ENCODE measurements around the gene PAXIP1. TPM values are rescaled to one million over a fixed set of nuclear protein-coding genes. Genes with fewer than 3 reads are reported as not detected.
A peak's percentile ranks its signal among the peaks of the same experiment; 100 is the strongest.
"Not testable (repeated sequence)": the region's sequence is repeated elsewhere in the genome, so short reads cannot be mapped to it uniquely, and the experiment has no call there.

Gene PAXIP1
- total and polyA plus RNA-seq, 10 of the 15 experiments (the other 5 are each of a cell fraction or from before 2014, with no cell fraction given), result 7.3 to 27.2 (median 18.1) TPM

GRCh38 chr7:154937837-154938236, 65.1 kb downstream of the PAXIP1 start:
- no peak overlapping the region for H3K4me2 ChIP-seq (ENCODE audit: control insufficient read depth, insufficient read depth)
- in situ Hi-C loops (cut with MboI), result no loop called here
- H3K9ac ChIP-seq (ENCODE audit: control insufficient read depth, insufficient read depth, low read length), result no peak overlapping the region
- ATAC-seq, result no peak
- no peaks in the 10 kb centered on the region for H4K20me1 ChIP-seq (ENCODE audit: control insufficient read depth, insufficient read depth)
- H2AFZ ChIP-seq (ENCODE audit: control insufficient read depth, low read depth, low read length), result no peak overlapping the region
- 58% methylated on average over 1 of the region's 1 CpG for WGBS (ENCODE audit: insufficient coverage, insufficient replicate concordance, low lambda C conversion rate, missing lambda C conversion rate)
- no peak for FAIRE-seq
- BruUV-seq (replicated peaks), result no TSS peak
- ChIA-PET POLR2A (no interaction called here), CTCF (interaction anchor here (1.1 to 1.6 kb wide), 3 partner anchors 10 to 19 kb away, joined by 3 to 7 read pairs (median 3); no protein-coding TSS in a partner anchor), RAD21 (ENCODE audit: unreplicated experiment) (no interaction called here), SMC1A (ENCODE audit: uncharacterized antibody, unreplicated experiment) (interaction anchor here (1.6 kb wide), 1 partner anchor 10 kb away, joined by 4 read pairs; no protein-coding TSS in a partner anchor)
- H3K9me3 ChIP-seq (replicated peaks; ENCODE audit: control insufficient read depth, insufficient read depth, low read length), result peaks cover 9% of the 10 kb centered on the region; the same call in 2 of the 3 replicates
- H3K27me3 ChIP-seq (replicated peaks in 1 of 2; ENCODE audit: control insufficient read depth in 2 of 2, insufficient read depth in 2 of 2, low read length in 1 of 2), result no peaks in the 10 kb centered on the region
- H3K4me1 ChIP-seq (ENCODE audit: control insufficient read depth, insufficient read depth, low read length), result no peaks in the 10 kb centered on the region
- no peak for TF ChIP-seq MTA3 (IDR thresholded peaks at IDR 0.05; ENCODE audit: borderline replicate concordance, low read length)
- no peak for TF ChIP-seq LARP7 (IDR thresholded peaks at IDR 0.05)
- TF ChIP-seq SPI1 (IDR thresholded peaks at IDR 0.05; ENCODE audit: borderline replicate concordance, insufficient read depth, low read depth, low read length), result peak; percentile 12; the same call in 1 of the 2 replicates
- H3K79me2 ChIP-seq (ENCODE audit: control insufficient read depth, insufficient read depth, low read length), result no peaks in the 10 kb centered on the region
- H3K36me3 ChIP-seq (ENCODE audit: control insufficient read depth in 2 of 2, insufficient read depth in 2 of 2, low read length in 1 of 2), result peaks cover 0 to 5% of the 10 kb centered on the region in 2 experiments; a peak in 1 of 4 replicates
- intact Hi-C loops (cut with micrococcal nuclease; ENCODE audit: unreplicated experiment), result no loop called here
- H3K27ac ChIP-seq (ENCODE audit: control insufficient read depth, insufficient read depth), result no peak overlapping the region
- DNase-seq (ENCODE audit: low read depth, low spot score), result no peak
- H3K4me3 ChIP-seq, result no peak overlapping the region

- H2AFZ ChIP-seq (ENCODE audit: control insufficient read depth, low read depth, low read length); ATAC-seq; SMC1A ChIA-PET (ENCODE audit: uncharacterized antibody, unreplicated experiment); H3K9ac ChIP-seq (ENCODE audit: control insufficient read depth, insufficient read depth, low read length); in situ Hi-C loops (cut with MboI); DNase-seq (ENCODE audit: low read depth, low spot score); POLR2A ChIA-PET; BruUV-seq (replicated peaks); intact Hi-C loops (cut with micrococcal nuclease; ENCODE audit: unreplicated experiment); H3K79me2 ChIP-seq (ENCODE audit: control insufficient read depth, insufficient read depth, low read length); H3K4me2 ChIP-seq (ENCODE audit: control insufficient read depth, insufficient read depth); H3K36me3 ChIP-seq (ENCODE audit: control insufficient read depth in 2 of 2, insufficient read depth in 2 of 2, low read length in 1 of 2); H3K27me3 ChIP-seq (replicated peaks in 1 of 2; ENCODE audit: control insufficient read depth in 2 of 2, insufficient read depth in 2 of 2, low read length in 1 of 2); FAIRE-seq; H3K4me1 ChIP-seq (ENCODE audit: control insufficient read depth, insufficient read depth, low read length); CTCF ChIA-PET; RAD21 ChIA-PET (ENCODE audit: unreplicated experiment); H3K27ac ChIP-seq (ENCODE audit: control insufficient read depth, insufficient read depth); H4K20me1 ChIP-seq (ENCODE audit: control insufficient read depth, insufficient read depth); H3K4me3 ChIP-seq: not testable (repeated sequence)
- H3K9me3 ChIP-seq (replicated peaks; ENCODE audit: control insufficient read depth, insufficient read depth, low read length), result peaks cover 11% of the 10 kb centered on the region; the same call in 2 of the 3 replicates
- 76% methylated on average over 5 of the region's 5 CpGs for WGBS (ENCODE audit: insufficient coverage, insufficient replicate concordance, low lambda C conversion rate, missing lambda C conversion rate)
- TF ChIP-seq CBX5 (IDR thresholded peaks at IDR 0.05; ENCODE audit: low read depth), result 0 out of 2 replicates have a peak, but pooled peaks have one; percentile 44
Observed at GRCh38 chr7:154934353-154934952, 68.5 kb downstream of the PAXIP1 start.

Measured in GM12878 (cell line).